ENCODE results near the gene TMPRSS11B. TPM values are rescaled to one million over a fixed set of nuclear protein-coding genes. Genes with fewer than 3 reads are reported as not detected.

TMPRSS11B gene
- polyA plus RNA-seq, 1 donor (not counting 4 experiments of a cell fraction or from before 2014, with no cell fraction given), result 0.58 TPM

DNA sequence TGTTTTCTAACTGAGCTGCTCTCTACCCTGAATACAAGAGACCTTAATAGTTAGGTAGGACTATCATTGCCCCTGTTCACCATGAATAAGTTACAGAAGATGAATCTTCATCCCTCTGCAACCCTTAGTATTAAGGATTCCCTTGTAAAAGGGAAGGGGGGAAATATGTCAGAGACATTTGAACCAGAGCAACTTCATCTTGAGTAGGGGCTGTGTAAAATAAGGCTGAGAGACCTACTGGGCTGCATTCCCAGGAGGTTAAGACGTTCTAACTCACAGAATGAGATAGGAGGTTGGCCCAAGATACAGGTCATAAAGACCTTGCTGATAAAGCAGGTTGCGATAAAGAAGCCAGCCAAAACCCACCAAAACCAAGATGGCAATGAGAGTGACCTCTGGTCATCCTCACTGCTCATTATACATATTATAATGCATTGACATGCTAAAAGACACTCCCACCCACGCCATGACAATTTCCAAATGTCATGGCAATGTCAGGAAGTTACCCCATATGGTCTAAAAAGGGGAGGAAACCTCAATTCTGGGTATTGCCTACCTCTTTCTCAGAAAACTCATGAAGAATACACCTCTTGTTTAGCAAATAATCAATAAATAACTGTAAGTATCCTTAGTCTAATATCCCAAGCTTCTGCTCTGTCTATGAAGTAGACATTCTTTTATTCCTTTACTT, 19.5 kb upstream of the TMPRSS11B start:
- Histone ChIP-seq H3K9ac (ENCODE audit: control insufficient read depth, extremely low read depth, insufficient read depth, low read length) (no peak overlapping the region), H2AFZ (ENCODE audit: control insufficient read depth, low read length) (no peak overlapping the region), H3K27ac (ENCODE audit: control insufficient read depth, insufficient read depth, low read length) (no peak overlapping the region), H3K27me3 (ENCODE audit: control insufficient read depth, extremely low read depth, insufficient read depth, low read length) (no peaks in the 10 kb centered on the region), H3K4me3 (ENCODE audit: control insufficient read depth in 2 of 3, extremely low read depth in 1 of 3, insufficient read depth in 2 of 3, low read depth in 1 of 3, low read length in 3 of 3) (no peak overlapping the region), H3K4me2 (ENCODE audit: control insufficient read depth, extremely low read depth, insufficient read depth, low read depth, low read length) (no peak overlapping the region), H3K4me1 (ENCODE audit: control insufficient read depth, extremely low read depth, insufficient read depth, low read length) (peaks cover 3% of the 10 kb centered on the region), H3K9me1 (ENCODE audit: control insufficient read depth, extremely low read depth, insufficient read depth, low read length) (no peaks in the 10 kb centered on the region), H3K36me3 (ENCODE audit: control insufficient read depth in 2 of 2, extremely low read depth in 1 of 2, insufficient read depth in 2 of 2, low read length in 2 of 2) (no peaks in the 10 kb centered on the region), H3K9me3 (ENCODE audit: control insufficient read depth, low read depth, low read length) (no peaks in the 10 kb centered on the region), H4K20me1 (ENCODE audit: control insufficient read depth, extremely low read depth, insufficient read depth, low read length) (no peaks in the 10 kb centered on the region), H3K79me2 (ENCODE audit: control insufficient read depth, insufficient read depth, low read length) (no peaks in the 10 kb centered on the region)
- DNase-seq (ENCODE audit: low read depth, low spot score), result no peak
- no peak for FAIRE-seq
- TF ChIP-seq EZH2 (IDR thresholded peaks at IDR 0.05; ENCODE audit: low read length), result no peak
- TF ChIP-seq, protein P1, sequence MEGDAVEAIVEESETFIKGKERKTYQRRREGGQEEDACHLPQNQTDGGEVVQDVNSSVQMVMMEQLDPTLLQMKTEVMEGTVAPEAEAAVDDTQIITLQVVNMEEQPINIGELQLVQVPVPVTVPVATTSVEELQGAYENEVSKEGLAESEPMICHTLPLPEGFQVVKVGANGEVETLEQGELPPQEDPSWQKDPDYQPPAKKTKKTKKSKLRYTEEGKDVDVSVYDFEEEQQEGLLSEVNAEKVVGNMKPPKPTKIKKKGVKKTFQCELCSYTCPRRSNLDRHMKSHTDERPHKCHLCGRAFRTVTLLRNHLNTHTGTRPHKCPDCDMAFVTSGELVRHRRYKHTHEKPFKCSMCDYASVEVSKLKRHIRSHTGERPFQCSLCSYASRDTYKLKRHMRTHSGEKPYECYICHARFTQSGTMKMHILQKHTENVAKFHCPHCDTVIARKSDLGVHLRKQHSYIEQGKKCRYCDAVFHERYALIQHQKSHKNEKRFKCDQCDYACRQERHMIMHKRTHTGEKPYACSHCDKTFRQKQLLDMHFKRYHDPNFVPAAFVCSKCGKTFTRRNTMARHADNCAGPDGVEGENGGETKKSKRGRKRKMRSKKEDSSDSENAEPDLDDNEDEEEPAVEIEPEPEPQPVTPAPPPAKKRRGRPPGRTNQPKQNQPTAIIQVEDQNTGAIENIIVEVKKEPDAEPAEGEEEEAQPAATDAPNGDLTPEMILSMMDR (optimal IDR thresholded peaks at IDR 0.05 in 1 of 3, IDR thresholded peaks at IDR 0.05 in 1 of 3, conservative IDR thresholded peaks at IDR 0.05 in 1 of 3; ENCODE audit: extremely low read depth in 1 of 3, insufficient read depth in 2 of 3, low read length in 3 of 3), result no peak
- dilution Hi-C loops (cut with MboI; ENCODE audit: extremely low pct_ligation_motif_present, low sequenced_read_pairs), result no loop called here

DNA sequence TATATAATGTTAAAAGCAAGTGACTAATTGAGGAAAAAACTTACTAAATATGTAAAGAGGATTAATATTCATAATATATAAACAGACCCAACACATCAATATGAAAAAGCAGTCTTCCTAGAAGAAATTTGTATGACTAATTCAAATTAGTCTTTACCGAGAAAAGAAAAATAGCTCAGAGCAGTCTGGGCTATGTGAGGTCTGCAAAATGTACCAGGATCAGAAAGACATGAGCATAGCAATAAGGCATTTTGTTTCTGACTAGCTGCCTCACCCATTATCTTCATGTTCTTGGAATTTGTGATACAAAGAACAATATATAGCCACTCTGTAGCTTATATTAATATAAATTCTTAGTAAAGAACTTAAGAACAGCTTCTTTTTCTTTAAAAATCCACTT, 13.7 kb upstream of the TMPRSS11B start:
- H3K4me1 ChIP-seq (ENCODE audit: control insufficient read depth, extremely low read depth, insufficient read depth, low read length), result no peaks in the 10 kb centered on the region

More for the DNA sequence above, 13.7 kb upstream of the TMPRSS11B start:
- H3K9me3 ChIP-seq (ENCODE audit: control insufficient read depth, low read depth, low read length), result no peaks in the 10 kb centered on the region
- no peaks in the 10 kb centered on the region for H3K79me2 ChIP-seq (ENCODE audit: control insufficient read depth, insufficient read depth, low read length)
- no peak overlapping the region for H3K9ac ChIP-seq (ENCODE audit: control insufficient read depth, extremely low read depth, insufficient read depth, low read length)
- no peaks in the 10 kb centered on the region for H4K20me1 ChIP-seq (ENCODE audit: control insufficient read depth, extremely low read depth, insufficient read depth, low read length)
- H3K27ac ChIP-seq (ENCODE audit: control insufficient read depth, insufficient read depth, low read length), result no peak overlapping the region
- no peaks in the 10 kb centered on the region for H3K36me3 ChIP-seq (ENCODE audit: control insufficient read depth in 2 of 2, extremely low read depth in 1 of 2, insufficient read depth in 2 of 2, low read length in 2 of 2)
- no peak overlapping the region for H3K4me3 ChIP-seq (ENCODE audit: control insufficient read depth in 2 of 3, extremely low read depth in 1 of 3, insufficient read depth in 2 of 3, low read depth in 1 of 3, low read length in 3 of 3)
- FAIRE-seq (no peak), DNase-seq (ENCODE audit: low read depth, low spot score) (no peak)
- TF ChIP-seq, protein P1 (optimal IDR thresholded peaks at IDR 0.05 in 1 of 3, IDR thresholded peaks at IDR 0.05 in 1 of 3, conservative IDR thresholded peaks at IDR 0.05 in 1 of 3; ENCODE audit: extremely low read depth in 1 of 3, insufficient read depth in 2 of 3, low read length in 3 of 3), result no peak
- no peak for TF ChIP-seq EZH2 (IDR thresholded peaks at IDR 0.05; ENCODE audit: low read length)
- no peaks in the 10 kb centered on the region for H3K9me1 ChIP-seq (ENCODE audit: control insufficient read depth, extremely low read depth, insufficient read depth, low read length)
- no peak overlapping the region for H3K4me2 ChIP-seq (ENCODE audit: control insufficient read depth, extremely low read depth, insufficient read depth, low read depth, low read length)
- no peaks in the 10 kb centered on the region for H3K27me3 ChIP-seq (ENCODE audit: control insufficient read depth, extremely low read depth, insufficient read depth, low read length)
- dilution Hi-C loops (cut with MboI; ENCODE audit: extremely low pct_ligation_motif_present, low sequenced_read_pairs), result no loop called here
- no peak overlapping the region for H2AFZ ChIP-seq (ENCODE audit: control insufficient read depth, low read length)
